WERI-Rb-1 (cell line): ENCODE results near the gene NRDC.

Source experiments
- DNase-seq: peaks from one replicate; pipeline ENCODE4 v3.0.0-alpha.2; 2020
- H3K27ac ChIP-seq: fragments of 250-450 bp; sonication (Bioruptor Pico); 2 replicates; pipeline ENCODE4 v1.5.1; 2020; ENCODE audit warnings: mild to moderate bottlenecking, moderate library complexity
- H3K27me3 ChIP-seq: fragments of 250-450 bp; sonication (Bioruptor Pico); 2 replicates; pipeline ENCODE4 v1.5.1; 2021; ENCODE audit warnings: mild to moderate bottlenecking, low read depth, moderate library complexity; ENCODE audit not compliant: insufficient read depth, severe bottlenecking
- H3K36me3 ChIP-seq: fragments of 250-450 bp; sonication (Bioruptor Pico); 2 replicates; pipeline ENCODE4 v1.5.1; 2020; ENCODE audit warnings: mild to moderate bottlenecking, moderate library complexity
- H3K4me3 ChIP-seq: 2 replicates; pipeline ENCODE4 v1.5.1; 2011; ENCODE audit warnings: low read depth, mild to moderate bottlenecking, control low read depth, low read length
- H3K9me3 ChIP-seq: fragments of 250-450 bp; sonication (Bioruptor Pico); 2 replicates; pipeline ENCODE4 v1.5.1; 2021; ENCODE audit warnings: mild to moderate bottlenecking, moderate library complexity; ENCODE audit not compliant: severe bottlenecking
- CTCF ChIP-seq: IDR thresholded peaks from 2 replicates; pipeline ENCODE4 v1.5.1; 2011; ENCODE audit warnings: low read depth, mild to moderate bottlenecking, control low read depth, inconsistent platforms, low read length

The NRDC gene

GRCh38 chr1:51791888-51792287 is 86.6 kb downstream of the NRDC start:
- H3K9me3 ChIP-seq = no peaks in the 10 kb centered on the region
- no peaks in the 10 kb centered on the region for H3K27me3 ChIP-seq
- TF ChIP-seq CTCF = no peak
- peaks cover 79% of the 10 kb centered on the region for H3K36me3 ChIP-seq
- H3K4me3 ChIP-seq = no peak overlapping the region
- no peak overlapping the region for H3K27ac ChIP-seq
- no peak for DNase-seq

GRCh38 chr1:51790385-51790784 is 88.1 kb downstream of the NRDC start:
- no peaks in the 10 kb centered on the region for H3K9me3 ChIP-seq
- H3K27me3 ChIP-seq = no peaks in the 10 kb centered on the region
- no peak for DNase-seq
- H3K36me3 ChIP-seq = peaks cover 93% of the 10 kb centered on the region
- H3K27ac ChIP-seq = no peak overlapping the region
- no peak overlapping the region for H3K4me3 ChIP-seq
- no peak for TF ChIP-seq CTCF

GRCh38 chr1:51789342-51789741 is 89.2 kb downstream of the NRDC start:
- peaks cover 87% of the 10 kb centered on the region for H3K36me3 ChIP-seq
- TF ChIP-seq CTCF = no peak
- H3K27me3 ChIP-seq = no peaks in the 10 kb centered on the region
- no peak overlapping the region for H3K4me3 ChIP-seq
- H3K9me3 ChIP-seq = no peaks in the 10 kb centered on the region
- no peak for DNase-seq
- no peak overlapping the region for H3K27ac ChIP-seq

- no peaks in the 10 kb centered on the region for H3K27me3 ChIP-seq
- H3K36me3 ChIP-seq = peaks cover 84% of the 10 kb centered on the region
- H3K4me3 ChIP-seq = no peak overlapping the region
- no peaks in the 10 kb centered on the region for H3K9me3 ChIP-seq
- H3K27ac ChIP-seq = no peak overlapping the region
- no peak for TF ChIP-seq CTCF
- DNase-seq = no peak
Observed at GRCh38 chr1:51788938-51789337, 89.6 kb downstream of the NRDC start.

- TF ChIP-seq CTCF = no peak
- Histone ChIP-seq H3K27ac (no peak overlapping the region), H3K27me3 (no peaks in the 10 kb centered on the region), H3K9me3 (no peaks in the 10 kb centered on the region), H3K4me3 (no peak overlapping the region), H3K36me3 (peaks cover 49% of the 10 kb centered on the region)
- DNase-seq = peak; percentile 48
Observed at GRCh38 chr1:51784997-51785421, 93.5 kb downstream of the NRDC start.

- H3K36me3 ChIP-seq = peaks cover 17% of the 10 kb centered on the region
- no peak overlapping the region for H3K27ac ChIP-seq
- DNase-seq = no peak
- no peak overlapping the region for H3K4me3 ChIP-seq
- TF ChIP-seq CTCF = no peak
- H3K9me3 ChIP-seq = no peaks in the 10 kb centered on the region
- H3K27me3 ChIP-seq = no peaks in the 10 kb centered on the region
Observed at GRCh38 chr1:51780927-51781326, 97.6 kb downstream of the NRDC start.
